ENCODE measurements around the gene PPARA. TPM values are rescaled to one million over a fixed set of nuclear protein-coding genes. Genes with fewer than 3 reads are reported as not detected.

PPARA gene
- total RNA-seq, 1 donor from 2014 or later: 4.9 TPM

GRCh38 chr22:46286006-46286405 lies 135.7 kb downstream of the PPARA start:
- FAIRE-seq (no peak), DNase-seq (ENCODE audit: low spot score in 2 of 2) (no peak)

DNA sequence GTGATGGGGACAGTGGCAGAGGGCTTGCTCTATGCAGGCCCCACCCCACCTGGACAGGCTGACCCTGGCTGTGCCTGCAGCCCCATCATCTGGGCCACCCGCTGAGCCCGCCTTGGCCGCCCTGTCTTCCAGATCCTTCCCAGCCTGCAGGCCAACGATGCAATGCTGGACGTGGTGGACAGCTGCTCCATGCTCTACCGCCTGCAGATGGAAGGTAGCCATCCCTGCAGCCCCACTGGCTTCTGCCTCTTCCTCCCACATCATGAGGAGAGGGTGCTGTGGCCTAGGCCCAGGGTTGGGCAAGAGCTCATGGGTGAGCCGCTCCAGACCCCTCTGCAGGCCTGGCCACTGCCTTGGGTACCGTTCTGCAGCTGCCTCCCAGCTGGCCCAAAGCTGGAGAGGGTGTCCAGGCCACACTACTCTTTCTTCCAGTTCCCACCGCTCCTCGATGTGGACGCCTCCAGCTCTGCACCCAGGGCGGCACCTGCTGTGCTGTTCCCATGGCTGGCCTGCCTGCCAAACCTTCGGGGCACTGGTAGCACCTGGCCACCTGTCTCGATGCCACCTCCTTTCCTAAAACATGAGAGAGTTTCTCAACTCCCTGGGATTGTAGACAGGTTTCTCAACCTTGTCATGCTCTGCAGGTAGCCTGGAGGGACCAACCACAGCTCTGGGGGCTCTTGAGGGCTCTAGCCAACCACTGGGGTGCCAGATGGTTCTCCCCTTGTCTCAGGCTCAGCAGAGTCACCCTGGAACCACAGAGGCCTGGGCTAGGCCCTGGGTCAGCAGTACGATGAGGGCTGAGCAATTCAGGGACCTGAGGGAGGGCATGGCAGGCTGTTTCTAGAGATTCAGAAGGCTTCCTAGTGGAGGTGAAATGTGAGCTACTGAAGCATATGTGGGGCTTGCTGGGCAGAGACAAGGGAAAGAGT lies 136.9 kb downstream of the PPARA start:
- FAIRE-seq (no peak), DNase-seq (ENCODE audit: low spot score in 2 of 2) (no peak)

- peak in 1 of 2 donors; percentile 24 for DNase-seq (ENCODE audit: low spot score in 2 of 2)
- no peak for FAIRE-seq
Measured at GRCh38 chr22:46287873-46288751, 137.8 kb downstream of the PPARA start.

DNA sequence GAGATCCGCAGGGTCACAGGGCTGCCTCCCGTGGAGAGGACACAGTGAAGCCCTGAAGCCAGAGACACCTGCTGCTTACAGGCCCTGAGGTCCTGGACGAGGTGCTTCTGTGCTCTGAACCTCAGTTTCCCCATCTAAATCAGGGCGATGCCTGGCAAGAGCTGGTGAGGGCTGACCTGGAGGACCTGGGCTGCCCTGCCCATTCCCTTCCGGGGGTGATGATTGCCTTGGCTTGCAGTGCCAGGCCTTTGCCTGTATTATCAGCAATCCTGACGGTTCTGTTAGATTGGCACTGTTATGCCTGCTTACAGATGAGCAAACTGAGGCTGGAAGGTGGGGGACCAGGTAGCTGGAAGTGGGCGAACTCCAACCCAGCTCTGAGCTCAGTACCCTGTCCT lies 138.5 kb downstream of the PPARA start:
- DNase-seq (ENCODE audit: low spot score in 2 of 2) (no peak), FAIRE-seq (no peak)

DNA sequence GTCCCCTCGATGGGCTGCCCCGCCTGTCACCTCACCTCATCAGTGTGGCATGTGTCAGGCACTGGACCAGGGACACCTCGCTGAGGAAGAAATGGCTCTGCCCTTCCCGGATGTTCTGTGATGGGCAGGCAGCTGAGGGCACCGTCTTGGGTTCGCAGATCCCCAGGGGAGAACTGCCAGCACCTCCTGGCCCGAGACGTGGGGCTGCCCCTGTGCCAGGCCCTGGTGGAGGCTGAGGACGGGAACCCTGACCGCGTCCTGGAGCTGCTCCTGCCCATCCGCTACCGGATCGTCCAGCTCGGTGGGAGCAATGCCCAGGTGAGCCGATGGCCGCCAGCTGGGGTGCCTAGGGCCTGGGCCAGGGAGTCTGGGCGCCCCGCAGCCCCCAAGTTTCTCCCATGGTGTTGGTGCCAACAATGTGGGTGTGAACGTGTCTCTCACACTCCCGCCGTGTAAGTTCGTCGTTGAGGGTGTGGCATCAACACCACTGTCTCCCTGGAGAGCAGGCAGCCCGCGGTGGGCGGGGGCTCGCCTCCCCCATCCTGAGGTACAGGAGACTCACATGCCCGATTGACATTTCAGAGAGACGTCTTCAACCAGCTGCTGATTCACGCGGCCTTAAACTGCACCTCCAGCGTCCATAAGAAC lies 139.0 kb downstream of the PPARA start:
- FAIRE-seq: no peak
- DNase-seq (ENCODE audit: low spot score in 2 of 2): no peak

GRCh38 chr22:46290121-46290842 lies 140.0 kb downstream of the PPARA start:
- no peak for DNase-seq (ENCODE audit: low spot score in 2 of 2)
- FAIRE-seq: no peak

- no peak for DNase-seq (ENCODE audit: low spot score in 2 of 2)
- no peak for FAIRE-seq
Measured at GRCh38 chr22:46290843-46291785, 140.8 kb downstream of the PPARA start.

DNA sequence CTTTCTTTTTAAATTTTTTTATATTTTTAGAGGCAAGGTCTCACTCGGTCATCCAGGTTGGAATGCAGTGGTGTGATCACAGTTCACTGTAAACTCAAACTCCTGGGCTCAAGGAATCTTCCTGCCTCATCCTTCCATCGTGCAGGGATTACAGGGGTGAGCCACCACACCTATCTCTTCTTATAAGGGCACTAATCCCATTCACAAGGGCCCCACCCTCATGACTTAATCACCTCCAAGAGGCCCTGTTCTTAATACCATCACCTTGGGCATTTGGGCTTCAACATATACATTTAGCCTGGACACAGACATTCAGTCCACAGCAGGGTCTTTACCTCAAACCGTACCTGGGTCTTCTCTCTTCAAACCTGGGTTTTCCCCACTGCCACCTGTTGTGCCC lies 141.8 kb downstream of the PPARA start:
- FAIRE-seq (no peak), DNase-seq (ENCODE audit: low spot score in 2 of 2) (no peak)

GRCh38 chr22:46292732-46293131 lies 142.4 kb downstream of the PPARA start:
- FAIRE-seq: no peak
- no peak for DNase-seq (ENCODE audit: low spot score in 2 of 2)

Other genes starting within 250 kb of the PPARA start
- gene WNT7B, start 173.4 kb upstream of the PPARA start, total RNA-seq: 1.2 TPM
- 9.0 TPM for gene CDPF1, start 99.8 kb downstream of the PPARA start, total RNA-seq
- under 0.01 TPM for gene PKDREJ, start 112.8 kb downstream of the PPARA start, total RNA-seq
- gene TTC38, start 117.5 kb downstream of the PPARA start, total RNA-seq: 6.5 TPM
- gene GTSE1, start 146.3 kb downstream of the PPARA start, total RNA-seq: 1.6 TPM
- gene TRMU, start 185.2 kb downstream of the PPARA start, total RNA-seq: 17.5 TPM

All from frontal cortex (tissue), 4 donors.